Subcutaneous adipose tissue (tissue), 4 donors: Measurements from ENCODE around the gene FRMD4A. TPM values are rescaled to one million over a fixed set of nuclear protein-coding genes. Genes with fewer than 3 reads are reported as not detected.

Source experiments
- total RNA-seq, 4 donors: library from RNA; depleted of rRNA; stranded (reverse); fragments of >200 nt; gene quantifications; one replicate each; pipeline ENCODE4 v1.1.0, GENCODE V29; 2016
- TF ChIP-seq, protein P1 (sequence below): fragments of 450-650 bp; IDR thresholded peaks from one replicate; pipeline ENCODE4 v1.5.1; 2016; ENCODE audit warnings: low read depth, mild to moderate bottlenecking, control low read depth, antibody characterized with exemption, moderate library complexity

The FRMD4A gene
- total RNA-seq, 4 donors from 2014 or later = 70.0 to 206 (median 81.4) TPM

DNA sequence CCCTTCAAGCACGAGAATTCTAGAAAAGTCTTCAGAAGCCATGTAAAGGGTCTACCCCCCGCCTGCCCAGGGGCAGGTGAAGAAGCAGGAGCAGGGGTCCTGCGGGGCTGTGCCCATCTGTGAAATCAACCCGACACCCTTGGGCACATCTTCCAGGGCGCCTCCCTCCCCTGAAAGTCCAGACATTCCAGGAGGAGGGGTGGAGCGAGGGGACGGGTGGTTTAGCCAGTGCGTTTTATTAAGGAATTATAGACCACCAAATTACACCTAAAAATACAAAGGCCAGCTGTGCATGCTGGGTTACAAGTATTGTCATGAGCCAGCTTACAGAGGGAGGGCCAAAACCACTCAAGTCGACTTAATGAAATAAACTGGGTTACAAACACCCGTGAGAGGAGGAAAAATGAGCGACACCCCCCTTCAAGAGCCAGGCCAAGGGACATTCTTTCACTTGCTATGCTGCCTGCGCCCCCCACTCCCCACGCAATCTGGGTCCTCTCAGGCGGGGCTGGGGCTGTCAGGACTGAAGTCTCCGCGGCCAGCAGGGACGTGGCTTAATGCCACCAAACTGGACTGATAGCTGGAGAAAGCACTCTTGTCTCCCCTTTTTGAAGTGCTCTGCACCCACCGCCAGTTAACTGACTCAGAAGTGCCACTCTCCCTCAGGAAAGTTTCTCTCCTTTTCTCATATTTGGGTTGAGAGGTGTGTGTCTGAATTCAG lies 360.3 kb downstream of the FRMD4A start:
- TF ChIP-seq, protein P1, sequence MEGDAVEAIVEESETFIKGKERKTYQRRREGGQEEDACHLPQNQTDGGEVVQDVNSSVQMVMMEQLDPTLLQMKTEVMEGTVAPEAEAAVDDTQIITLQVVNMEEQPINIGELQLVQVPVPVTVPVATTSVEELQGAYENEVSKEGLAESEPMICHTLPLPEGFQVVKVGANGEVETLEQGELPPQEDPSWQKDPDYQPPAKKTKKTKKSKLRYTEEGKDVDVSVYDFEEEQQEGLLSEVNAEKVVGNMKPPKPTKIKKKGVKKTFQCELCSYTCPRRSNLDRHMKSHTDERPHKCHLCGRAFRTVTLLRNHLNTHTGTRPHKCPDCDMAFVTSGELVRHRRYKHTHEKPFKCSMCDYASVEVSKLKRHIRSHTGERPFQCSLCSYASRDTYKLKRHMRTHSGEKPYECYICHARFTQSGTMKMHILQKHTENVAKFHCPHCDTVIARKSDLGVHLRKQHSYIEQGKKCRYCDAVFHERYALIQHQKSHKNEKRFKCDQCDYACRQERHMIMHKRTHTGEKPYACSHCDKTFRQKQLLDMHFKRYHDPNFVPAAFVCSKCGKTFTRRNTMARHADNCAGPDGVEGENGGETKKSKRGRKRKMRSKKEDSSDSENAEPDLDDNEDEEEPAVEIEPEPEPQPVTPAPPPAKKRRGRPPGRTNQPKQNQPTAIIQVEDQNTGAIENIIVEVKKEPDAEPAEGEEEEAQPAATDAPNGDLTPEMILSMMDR = no peak

DNA sequence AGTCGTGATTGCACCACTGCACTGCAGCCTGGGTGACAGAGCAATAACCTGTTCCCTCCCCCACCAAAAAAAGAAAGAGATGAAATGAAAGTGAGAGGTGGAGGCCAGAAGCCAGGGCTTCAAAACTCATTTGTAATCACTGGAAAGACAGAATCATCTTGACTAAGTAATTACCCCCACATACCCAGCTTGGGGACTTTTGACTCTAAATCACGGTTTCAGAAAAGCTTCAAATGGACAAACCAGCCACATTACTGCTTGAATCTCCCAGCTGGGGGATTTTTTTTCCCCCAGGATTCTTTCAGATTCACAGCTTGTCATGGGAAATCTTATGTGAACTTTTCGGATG lies 361.0 kb downstream of the FRMD4A start:
- TF ChIP-seq, protein P1 = no peak

DNA sequence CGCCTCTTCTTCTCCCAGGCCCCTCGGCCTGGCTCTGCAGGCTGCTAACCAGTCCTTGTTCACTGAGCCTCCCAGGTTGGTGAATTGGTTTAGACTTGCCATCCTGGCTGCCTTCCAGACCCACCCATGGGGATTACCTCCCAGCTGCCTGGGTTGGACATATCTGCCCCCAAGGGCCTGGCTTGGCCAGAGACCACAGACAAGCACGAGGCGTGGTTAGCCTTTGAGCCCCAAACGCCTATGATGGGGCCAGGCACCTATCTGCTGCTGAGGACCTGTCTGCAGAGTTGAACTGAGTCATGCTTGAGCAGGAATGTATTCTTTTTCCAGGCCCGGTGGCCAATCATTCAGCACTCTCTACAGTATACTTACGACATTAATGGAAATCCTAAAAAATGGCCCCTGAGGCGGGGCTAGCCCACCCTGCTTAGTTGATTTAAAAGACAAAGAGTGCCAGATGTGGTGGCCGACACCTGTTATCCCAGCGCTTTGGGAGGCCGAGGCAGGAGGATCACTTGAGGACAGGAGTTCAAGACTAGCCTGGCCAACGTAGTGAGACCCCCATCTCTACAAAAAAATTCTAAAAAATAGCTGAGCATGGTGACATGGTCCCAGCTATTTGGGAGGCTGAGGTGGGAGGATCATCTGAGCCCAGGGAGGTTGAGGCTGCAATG lies 361.5 kb downstream of the FRMD4A start:
- TF ChIP-seq, protein P1 = no peak

DNA sequence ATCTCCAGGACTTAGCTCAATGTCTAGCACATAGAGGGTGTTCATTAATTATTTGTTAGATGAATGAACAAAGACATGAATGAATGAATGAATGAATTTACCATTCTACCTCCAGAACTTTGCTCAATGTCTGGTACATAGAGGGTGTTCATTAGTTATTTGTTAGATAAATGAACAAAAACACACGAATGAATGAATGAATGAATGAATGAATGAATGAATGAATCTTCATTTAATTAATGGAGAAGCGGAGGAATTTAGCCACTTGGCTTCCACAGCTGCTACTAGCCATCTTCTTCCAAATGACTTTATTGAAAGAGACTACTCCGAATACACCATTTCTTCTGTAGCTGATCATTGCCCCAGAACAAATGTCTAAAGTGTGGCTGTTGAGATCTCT lies 368.9 kb downstream of the FRMD4A start:
- TF ChIP-seq, protein P1 = no peak

DNA sequence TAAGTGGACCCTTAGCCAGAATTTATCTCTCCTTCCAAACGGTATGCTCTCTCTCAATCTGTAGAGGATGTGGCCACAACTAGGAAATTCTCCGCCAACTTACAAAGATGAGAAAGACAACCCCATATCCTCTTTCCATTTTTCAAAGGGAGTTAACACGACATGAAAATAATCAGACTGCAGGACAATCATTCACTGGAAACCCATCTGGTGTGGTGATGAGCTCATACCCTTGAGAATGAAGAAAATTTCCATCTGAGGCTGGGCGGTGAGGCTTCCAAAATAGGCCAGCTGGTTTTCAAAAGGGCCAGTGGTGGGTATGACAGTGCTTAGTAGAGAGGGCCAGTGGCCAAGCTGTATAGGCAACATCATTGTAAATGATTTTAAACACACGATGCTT lies 369.6 kb downstream of the FRMD4A start:
- TF ChIP-seq, protein P1 = no peak

DNA sequence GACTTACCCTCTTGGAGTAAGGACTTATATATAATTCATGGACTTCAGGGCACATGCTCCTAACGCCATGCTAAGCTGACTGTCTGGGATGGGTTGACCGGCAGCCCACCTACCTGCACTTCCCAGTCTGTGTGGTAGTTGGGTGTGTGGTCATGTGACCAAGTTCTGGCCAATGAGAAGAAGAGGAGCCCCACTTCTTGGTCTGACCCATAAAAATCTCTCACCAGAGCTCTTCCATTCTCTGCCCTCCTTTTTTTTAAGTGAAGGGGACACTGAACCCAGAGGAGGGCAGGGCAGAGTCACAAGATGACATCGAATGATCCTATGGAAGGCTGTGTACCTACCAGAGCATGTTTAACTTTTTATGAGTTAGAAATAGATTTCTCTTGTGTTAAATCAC lies 370.1 kb downstream of the FRMD4A start:
- TF ChIP-seq, protein P1 = no peak

DNA sequence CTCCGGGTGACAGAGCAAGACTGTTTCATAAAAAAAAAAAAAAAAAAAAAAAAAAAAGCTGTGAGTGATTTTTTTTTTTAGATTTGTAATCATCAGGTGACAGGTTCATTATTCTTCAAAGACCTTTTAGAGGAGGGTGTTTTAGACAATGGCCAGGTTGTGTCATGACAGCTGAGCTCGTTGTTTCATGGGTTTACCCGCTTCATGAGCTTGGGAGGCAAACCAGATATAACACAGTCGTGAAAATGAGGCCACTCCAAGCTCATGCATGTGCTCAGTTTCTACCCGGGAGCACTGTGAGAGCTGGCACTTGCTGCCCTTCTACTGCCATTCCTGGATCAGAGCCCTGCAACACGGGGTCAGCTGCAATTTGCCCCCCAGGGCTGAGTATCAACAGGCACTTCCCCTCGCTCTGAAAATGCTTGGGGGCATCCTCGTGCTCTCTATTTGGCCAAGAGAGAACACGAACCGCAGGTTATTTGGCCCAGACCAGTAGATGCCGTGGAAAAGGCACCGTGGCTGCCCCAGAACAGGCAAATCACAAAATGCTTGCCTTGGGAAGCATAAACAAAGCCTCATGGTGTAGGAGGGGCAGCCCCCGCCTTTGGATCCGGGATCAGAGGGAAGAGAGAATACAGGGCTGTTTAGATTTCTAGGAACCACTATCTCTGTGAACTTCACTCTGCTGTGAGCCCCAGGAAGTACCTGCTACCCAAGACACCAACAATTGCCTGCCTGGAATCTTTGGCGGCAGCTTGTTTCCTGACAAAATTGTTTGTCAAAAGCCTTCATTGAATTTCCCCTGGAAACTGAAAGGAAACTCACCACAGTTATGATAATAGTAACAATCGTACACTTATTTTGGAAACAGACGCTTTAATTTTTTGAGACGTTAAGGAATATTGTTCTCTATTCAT lies 371.0 kb downstream of the FRMD4A start:
- TF ChIP-seq, protein P1 = no peak
